ENCODE results near the gene SYCE3. TPM values are rescaled to one million over a fixed set of nuclear protein-coding genes. Genes with fewer than 3 reads are reported as not detected.
A peak's percentile ranks its signal among the peaks of the same experiment; 100 is the strongest.

SYCE3 gene
- total and polyA plus RNA-seq, 7 donors: not detected

DNA sequence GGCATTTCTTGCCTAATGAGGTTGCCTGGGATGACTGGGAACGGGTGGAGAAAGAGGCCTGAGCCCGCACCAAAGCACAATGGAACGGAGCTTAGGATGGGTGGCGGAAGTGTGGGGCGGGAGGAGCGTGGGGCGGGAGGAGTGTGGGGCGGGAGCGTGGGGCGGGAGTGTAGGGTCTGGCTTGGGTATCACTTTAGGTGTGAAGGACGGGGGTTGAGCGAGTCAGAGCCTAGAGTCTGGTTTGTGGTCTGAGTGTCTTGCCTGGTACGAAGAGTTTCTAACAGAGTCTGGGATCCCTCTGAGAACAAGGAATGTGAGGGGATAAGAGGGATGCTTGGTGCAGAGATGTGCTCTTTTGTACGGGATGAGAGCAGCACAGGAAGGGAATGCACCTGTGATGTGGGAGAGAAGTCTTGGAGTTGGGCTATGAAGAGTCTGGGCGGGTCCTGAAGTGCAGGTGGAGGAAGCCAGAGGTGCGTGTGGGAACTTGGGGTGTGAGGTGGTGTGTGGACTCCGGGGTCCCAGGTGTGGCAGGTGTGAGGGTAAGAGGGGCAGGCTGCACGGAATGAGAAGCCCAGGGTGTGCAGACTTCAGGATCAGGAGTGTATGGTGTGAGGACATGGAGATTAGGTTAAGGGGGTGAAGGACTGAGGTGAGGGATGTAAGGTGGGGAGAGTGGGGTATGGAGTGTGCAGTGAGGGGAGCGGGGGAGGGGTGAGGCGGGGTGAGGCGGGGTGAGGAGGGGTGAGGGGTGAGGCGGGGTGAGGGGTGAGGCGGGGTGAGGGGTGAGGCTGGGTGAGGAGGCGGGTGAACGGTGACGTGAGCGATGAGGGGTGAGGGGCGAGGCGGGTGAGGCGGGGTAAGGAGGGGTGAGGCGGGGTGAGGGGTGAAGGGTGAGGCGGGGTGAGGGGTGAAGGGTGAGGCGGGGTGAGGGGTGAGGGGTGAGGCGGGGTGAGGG lies 1.0 kb downstream of the SYCE3 start:
- intact Hi-C loops (cut with DNase I): loop anchor here in 1 of 2 donors (5.0 kb wide), 1 partner anchor 34 kb away; the partner anchor contains the start of gene SCO2
- Histone ChIP-seq H3K9me3 (no peaks in the 10 kb centered on the region), H3K4me1 (peaks cover 5% of the 10 kb centered on the region), H3K4me3 (no peak overlapping the region), H3K27ac (no peak overlapping the region), H3K27me3 (ENCODE audit: insufficient read depth in 3 of 3, low read length in 2 of 3) (no peaks in the 10 kb centered on the region), H3K36me3 (ENCODE audit: insufficient read depth in 1 of 2, low read depth in 1 of 2) (no peaks in the 10 kb centered on the region)
- TF ChIP-seq, protein P1, sequence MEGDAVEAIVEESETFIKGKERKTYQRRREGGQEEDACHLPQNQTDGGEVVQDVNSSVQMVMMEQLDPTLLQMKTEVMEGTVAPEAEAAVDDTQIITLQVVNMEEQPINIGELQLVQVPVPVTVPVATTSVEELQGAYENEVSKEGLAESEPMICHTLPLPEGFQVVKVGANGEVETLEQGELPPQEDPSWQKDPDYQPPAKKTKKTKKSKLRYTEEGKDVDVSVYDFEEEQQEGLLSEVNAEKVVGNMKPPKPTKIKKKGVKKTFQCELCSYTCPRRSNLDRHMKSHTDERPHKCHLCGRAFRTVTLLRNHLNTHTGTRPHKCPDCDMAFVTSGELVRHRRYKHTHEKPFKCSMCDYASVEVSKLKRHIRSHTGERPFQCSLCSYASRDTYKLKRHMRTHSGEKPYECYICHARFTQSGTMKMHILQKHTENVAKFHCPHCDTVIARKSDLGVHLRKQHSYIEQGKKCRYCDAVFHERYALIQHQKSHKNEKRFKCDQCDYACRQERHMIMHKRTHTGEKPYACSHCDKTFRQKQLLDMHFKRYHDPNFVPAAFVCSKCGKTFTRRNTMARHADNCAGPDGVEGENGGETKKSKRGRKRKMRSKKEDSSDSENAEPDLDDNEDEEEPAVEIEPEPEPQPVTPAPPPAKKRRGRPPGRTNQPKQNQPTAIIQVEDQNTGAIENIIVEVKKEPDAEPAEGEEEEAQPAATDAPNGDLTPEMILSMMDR (IDR thresholded peaks at IDR 0.05): no peak
- ATAC-seq: no peak
- DNase-seq: peak in 1 of 2 donors; percentile 56
- 62 to 71% (median 66%) methylated on average over 20 to 29 of the region's 34 CpGs for WGBS, 3 donors

DNA sequence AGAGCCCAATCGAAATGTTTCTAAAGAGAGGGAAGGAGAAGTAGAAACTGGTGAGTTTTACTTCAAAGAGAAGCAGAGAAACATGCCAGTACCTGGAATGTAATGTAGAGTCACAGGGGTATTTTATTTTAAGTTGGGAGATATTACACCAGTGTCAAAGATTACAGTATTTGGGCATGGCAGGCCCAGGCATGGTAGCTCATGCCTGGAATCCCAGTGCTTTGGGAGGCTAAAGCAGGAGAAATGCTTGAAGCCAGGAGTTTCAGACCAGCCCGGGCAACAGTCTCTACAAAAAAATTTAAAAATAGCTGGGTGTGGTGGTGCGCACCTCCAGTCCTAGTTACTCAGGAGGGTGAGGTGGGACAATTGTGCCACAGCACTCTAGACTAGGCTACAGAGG lies 2.7 kb downstream of the SYCE3 start:
- no peaks in the 10 kb centered on the region for H3K27me3 ChIP-seq (ENCODE audit: insufficient read depth in 3 of 3, low read length in 2 of 3)
- TF ChIP-seq, protein P1 (IDR thresholded peaks at IDR 0.05): no peak
- intact Hi-C loops (cut with DNase I): loop anchor here in 1 of 2 donors (5.0 kb wide), 1 partner anchor 33 kb away; the partner anchor contains the start of gene SCO2

DNA sequence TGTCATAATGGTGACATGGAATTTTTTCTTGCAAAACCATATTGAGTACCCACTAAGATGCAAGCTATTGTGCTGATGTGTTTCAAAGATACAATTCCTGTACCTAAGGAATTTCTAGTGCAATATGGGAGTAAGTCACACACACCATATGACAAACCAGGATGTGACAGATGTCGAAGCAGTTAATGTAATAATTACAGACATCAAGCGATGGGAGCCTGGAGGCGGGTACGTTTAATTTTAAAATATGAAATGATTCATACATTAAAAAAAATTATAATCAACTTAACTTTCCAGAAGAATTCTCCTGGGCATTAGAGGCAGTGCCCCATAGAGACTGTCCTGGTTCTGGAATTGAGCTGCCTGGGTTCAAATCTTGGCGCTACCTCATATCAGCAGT lies 6.0 kb downstream of the SYCE3 start:
- intact Hi-C loops (cut with DNase I): no loop called here
- Histone ChIP-seq H3K9me3 (no peaks in the 10 kb centered on the region), H3K36me3 (ENCODE audit: insufficient read depth in 1 of 2, low read depth in 1 of 2) (no peaks in the 10 kb centered on the region), H3K27me3 (ENCODE audit: insufficient read depth in 3 of 3, low read length in 2 of 3) (peaks cover 0 to 10% (median 0%) of the 10 kb centered on the region in 3 donors), H3K4me1 (no peaks in the 10 kb centered on the region), H3K27ac (no peak overlapping the region), H3K4me3 (no peak overlapping the region)
- TF ChIP-seq, protein P1 (IDR thresholded peaks at IDR 0.05): no peak
- ATAC-seq (no peak), DNase-seq (no peak)
- 76 to 83% (median 79%) methylated on average over 5 of the region's 5 CpGs for whole genome bisulfite sequencing, 3 donors

More for the DNA sequence above, 2.7 kb downstream of the SYCE3 start:
- no peak overlapping the region for H3K4me3 ChIP-seq
- no peaks in the 10 kb centered on the region for H3K9me3 ChIP-seq
- ATAC-seq (no peak), DNase-seq (no peak)
- H3K36me3 ChIP-seq (ENCODE audit: insufficient read depth in 1 of 2, low read depth in 1 of 2): no peaks in the 10 kb centered on the region
- peaks cover 5% of the 10 kb centered on the region for H3K4me1 ChIP-seq
- no peak overlapping the region for H3K27ac ChIP-seq
- WGBS, 3 donors: 85 to 89% (median 89%) methylated on average over 3 of the region's 3 CpGs

DNA sequence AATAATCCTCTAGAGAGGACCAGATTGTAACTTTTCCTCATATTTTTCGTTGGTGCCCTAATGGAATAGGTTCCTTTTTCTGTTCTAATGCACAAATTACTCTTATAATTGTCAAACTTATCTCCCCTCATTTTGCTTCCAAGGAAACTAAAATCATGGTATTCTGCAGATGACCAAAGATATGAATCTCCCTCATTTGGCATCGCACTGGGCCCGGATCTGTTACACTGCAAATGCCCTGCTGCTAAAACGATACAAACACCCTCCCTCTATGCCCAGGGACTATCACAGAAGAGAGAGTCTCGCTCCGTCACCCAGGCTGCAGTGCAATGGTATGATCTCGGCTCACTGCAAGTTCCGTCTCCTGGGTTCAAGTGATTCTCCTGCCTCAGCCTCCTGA lies 9.4 kb downstream of the SYCE3 start:
- 71 to 86% (median 74%) methylated on average over 8 of the region's 8 CpGs for WGBS, 3 donors
- intact Hi-C loops (cut with DNase I): no loop called here
- Histone ChIP-seq H3K27ac (no peak overlapping the region), H3K4me1 (no peaks in the 10 kb centered on the region), H3K27me3 (ENCODE audit: insufficient read depth in 3 of 3, low read length in 2 of 3) (peaks cover 0 to 30% (median 11%) of the 10 kb centered on the region in 3 donors), H3K4me3 (no peak overlapping the region), H3K9me3 (no peaks in the 10 kb centered on the region), H3K36me3 (ENCODE audit: insufficient read depth in 1 of 2, low read depth in 1 of 2) (no peaks in the 10 kb centered on the region)
- no peak for DNase-seq
- no peak for ATAC-seq
- TF ChIP-seq, protein P1 (IDR thresholded peaks at IDR 0.05): no peak

All from psoas muscle (tissue), 8 donors.